GM04503 (cell line): Measurements from ENCODE around the gene NEUROD2.
"Not testable (repeated sequence)": the region's sequence is repeated elsewhere in the genome, so short reads cannot be mapped to it uniquely, and the experiment has no call there.

Experiments
- DNase-seq: peaks from one replicate; pipeline ENCODE4 v3.0.0-alpha.2; 2012; ENCODE audit warnings: low read depth

NEUROD2 gene

DNA sequence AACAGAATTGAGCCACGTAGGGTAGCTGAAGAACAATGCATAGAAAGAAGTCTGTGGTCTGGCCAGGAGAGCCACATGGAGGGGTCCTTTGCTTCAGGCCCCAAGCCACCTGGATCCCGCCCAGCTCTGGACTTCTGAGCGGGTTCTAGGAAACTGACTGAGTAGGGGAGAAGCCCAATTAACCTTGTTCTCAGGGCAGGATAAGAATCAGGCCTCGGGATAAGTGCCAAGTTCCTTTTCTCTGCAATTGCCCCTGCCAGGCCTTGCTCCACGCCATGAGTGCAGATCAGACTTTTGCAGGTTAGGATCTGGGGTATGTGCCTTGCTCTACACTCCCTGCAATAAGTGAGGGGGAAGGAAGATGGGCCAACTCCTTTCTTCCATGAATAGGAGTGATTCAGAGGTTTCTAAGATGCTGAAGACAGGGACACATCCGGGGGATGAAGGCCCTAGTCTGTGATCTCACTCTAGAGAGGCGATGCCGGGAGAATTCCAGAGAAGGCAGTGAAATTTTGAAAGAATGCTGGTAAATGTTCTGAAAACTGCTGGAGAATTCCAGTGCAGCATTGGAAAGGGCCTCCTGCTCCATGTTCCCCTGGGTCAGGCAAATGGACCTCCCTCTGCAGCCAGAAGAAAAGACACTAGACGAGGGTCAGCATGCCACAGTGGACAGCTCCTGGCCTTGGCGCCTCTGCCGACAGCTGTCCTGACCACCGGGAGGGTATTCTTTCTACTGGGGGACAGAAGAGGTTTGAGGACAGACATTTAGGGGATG lies 5.8 kb downstream of the NEUROD2 start:
- DNase-seq, result no peak

DNA sequence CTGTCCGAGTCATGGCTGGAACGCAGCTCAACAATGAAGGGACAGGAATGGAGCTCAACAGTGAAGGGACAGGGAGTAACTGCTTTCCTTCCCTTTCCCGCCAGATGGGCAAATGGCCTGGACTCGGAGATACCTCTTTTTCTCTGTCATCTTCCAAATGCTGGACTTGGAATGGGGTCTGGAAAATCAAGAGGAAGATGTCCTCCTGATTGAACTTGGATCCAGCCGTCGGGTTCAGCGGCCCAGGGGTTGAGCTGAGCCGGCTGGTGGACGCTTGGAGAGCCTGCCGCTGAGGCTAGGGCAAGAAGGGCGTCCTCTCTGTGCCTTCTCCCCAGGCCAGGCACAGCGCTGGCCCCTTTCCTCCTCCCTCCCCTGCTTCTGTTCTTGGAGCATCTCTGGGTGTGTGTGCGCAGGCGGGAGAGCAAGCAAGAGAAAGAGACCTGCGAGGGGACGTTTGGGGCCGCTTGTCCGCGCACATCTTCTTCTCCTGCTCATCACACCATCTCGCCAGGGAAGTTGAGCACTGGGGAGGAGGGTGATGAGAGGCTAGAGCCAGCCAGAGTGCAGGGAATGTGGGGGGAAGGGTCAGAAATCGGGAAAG lies 6.6 kb downstream of the NEUROD2 start:
- no peak for DNase-seq

DNA sequence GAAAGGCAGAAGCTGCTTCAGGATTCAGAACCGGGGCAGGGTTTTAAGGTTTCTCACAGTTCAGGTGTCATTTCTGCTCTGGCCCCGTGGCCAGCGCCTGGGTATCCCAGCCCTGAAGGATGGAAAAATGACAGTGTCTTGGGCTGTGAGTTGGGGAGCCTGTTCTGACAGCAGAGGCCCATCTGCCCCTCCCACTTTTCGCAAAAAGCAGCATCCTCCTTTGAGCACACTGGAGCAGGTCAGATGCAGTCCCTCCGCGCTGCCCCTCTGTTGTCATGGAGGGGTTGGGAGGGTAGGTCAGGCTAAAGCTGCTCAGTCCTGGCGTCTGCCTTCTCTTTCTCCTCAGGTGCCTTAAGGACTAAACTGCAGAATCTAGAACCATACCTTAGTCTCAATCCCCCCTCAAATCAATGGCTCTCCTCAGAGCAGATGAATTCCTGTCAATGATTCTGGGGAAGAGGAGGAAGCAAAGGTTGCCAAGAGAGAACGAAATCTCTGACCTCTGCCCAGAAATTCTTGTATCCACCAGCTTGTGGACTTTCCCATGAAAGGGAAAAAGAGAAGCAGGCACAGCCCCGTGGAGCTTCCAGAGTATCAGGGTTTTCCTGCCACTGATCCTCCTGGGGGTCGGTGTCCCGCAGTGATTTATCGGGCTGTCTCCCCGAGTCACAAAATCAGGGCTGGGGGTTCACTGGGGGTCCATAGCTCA lies 7.3 kb downstream of the NEUROD2 start:
- no peak for DNase-seq

DNA sequence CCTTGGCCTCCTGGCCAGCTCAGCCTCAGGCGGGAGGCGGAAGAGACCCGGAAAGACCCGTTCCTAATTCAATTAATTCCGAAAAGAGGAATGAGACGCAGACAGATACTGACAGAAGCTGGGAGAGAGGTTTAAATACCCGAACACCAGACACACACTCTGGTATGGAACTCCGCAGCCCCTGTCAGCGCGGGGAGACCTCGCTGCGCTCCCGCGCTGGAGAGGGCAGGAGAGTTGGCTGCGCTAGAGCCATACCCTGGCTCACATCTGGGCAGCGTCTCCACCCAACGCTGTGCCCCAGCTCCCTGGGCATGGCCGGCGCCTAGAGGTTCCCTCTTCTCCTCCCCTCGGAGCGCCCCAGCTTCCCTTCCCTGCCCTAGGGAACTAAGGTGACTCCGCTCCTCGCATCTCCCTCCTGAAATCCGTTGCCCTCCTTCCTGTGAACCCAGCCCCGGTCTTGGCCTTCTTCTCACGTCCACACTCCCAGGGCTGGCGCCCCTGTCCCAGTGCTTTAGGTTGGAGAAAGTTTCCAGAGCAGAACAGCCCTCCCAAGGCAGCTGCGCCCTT lies 8.0 kb downstream of the NEUROD2 start:
- DNase-seq, result no peak

DNA sequence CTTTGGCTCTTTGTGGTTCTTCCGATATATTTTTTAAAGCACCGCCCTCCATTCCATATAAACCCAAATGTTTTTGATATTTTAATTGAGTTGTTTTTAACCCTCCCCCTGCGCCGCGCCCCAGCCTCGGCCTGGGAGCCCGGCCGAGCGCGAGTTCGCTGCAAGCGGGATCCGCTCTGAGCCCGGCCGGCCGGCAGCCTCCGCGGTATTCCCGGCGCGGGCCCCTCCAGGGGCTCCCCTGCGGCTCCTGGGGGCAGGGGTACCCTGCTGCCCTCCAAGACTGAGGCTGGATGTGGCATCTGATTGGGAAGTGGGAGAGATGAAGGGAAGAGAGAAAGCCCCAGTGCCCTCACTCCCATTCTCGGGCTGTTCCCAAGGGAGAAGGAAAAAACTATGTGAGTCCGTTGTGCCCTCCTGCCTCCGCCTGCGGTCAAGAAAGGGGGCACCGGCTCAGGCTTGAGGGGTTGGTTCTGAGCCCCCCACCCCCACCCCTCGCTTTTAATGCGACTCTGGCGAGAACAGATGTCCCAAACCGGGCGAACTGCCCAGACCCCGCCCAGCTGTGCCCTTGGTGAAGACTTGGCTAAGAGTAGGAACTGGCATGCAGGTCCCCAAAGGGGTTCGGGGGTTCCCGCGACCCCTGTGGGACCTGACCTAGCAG lies 8.6 kb downstream of the NEUROD2 start:
- no peak for DNase-seq

DNA sequence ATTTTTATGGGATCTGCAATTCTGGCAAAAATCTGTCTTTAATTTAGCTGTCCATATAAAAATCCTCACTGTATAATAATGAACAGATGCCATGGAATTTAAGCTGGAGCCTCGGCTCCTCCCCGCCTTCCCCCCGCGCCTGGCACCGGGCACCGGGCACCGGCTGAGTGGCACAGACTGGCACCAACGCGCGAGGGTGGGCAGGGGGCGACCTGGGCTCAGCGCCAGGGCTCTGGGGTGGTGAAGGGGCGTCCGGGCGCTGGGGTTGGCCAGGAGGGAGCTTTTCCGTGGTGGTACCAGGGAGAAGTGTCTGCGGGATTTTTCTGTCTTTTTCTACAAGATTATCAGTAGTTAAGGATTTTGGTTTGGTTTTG lies 9.1 kb downstream of the NEUROD2 start:
- DNase-seq, result no peak

DNA sequence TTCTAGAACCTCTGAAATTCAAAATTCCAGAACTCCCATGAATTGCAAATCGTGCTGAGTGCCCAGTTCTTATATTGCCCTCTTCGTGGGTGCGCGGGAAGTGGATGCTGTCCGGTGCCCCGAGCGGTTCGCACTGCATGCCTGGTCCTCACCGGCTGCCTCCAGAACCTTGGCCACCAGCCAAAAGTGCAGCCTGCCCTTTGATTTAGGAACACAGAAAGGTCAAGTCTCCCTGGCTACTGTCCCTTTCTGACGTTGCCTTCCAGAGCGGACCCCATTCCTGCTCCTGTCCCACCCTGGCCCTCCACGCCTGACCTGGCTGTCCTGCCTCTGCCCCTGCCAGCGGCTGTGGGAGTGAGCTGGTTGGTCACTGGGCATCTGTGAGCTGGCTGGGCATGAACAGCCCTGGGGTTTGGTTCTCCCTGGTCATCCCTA lies 9.7 kb downstream of the NEUROD2 start:
- DNase-seq, result no peak

DNA sequence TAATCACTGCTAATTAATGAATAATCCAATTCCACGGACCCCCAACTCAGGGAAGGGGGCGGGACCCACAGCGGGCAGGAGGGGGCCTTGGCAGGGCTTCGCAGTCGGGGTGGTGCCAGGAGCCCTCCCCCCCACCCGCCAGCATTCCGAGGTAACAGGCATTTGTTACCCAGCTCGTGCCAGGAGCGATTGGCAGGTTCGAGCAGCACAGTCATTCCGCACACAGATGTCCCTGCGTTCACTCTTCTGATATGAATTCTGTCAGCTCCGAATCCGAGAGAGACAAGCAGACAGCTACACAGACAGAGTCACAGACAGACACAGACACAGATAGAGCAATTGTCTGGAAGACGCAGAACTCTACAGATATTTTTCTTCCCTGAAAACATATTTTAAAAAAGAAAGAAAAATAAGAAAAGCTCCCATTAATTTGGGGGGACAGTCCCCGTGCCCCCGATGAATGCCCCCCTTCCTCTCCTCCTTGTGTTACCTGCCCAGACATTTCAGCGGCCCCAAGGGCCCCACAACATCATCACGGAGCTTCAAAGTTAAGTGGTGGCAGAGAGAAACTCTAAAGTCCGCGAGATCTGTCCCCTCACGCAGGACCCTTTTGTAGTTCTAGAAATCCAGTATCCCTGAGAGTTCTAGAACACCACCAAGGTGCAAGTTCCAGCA lies 10.2 kb downstream of the NEUROD2 start:
- no peak for DNase-seq

DNA sequence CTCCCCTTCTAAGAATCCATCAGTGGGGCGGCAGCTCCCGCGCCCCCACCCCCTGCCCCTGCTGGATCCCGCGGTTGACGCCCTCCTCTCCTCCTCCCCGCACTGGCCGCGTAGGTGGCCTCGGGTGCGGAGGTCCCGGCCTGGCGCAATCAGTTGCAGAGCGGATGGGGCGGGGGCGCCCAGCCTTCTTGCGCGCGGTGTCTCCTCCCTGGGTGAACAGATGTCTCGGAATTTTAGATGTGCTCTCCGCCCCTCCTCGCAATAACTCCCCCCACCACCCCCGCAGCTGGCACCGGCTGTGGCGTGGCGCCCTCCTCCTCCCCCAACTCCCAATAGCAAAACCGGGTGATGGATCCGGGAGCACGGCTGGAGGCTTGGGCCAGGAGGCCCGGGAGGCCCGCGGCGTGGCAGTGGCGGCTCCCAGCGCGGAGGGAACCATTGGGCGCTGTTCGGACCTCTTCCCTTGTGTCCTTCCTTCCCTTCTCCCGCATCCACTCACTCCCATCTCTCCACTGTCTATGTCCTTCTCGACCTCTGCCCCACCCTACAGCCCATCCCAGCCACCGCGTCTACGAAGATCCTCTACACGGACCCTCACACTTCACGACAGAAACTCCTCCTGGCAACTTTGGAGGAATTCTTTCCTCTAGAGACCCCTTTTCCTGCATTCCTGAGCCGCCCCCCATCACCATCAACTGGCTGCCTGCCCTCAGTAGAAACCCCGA lies 11.0 kb downstream of the NEUROD2 start:
- DNase-seq, result no peak

DNA sequence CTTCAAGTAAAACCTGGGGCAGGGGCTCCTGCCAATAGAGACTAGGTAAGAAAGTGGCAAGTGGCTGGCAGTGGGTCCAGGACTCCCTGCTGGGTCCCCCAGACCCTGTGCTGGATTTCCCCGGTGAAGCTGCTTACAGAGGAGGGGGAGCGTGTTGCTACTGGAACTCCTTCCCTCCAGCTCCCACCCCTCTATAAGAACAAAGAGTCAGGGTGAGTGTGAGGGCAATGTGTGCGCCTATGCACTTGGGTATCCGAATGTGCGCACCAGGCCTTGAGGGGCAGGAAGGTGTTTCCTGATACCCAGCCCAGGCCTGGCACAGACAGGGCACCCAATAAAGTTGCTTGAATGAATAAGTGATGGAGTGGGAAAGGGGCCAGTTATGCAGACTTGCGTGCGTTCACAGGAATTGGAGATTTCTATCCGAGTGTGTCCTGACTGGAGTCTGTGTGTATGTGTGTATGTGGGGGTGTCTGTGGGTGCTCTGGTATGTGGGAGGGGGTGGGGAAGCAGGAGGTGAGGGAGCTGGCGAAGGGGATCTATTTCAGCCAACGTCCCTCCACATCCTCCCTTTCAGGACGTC lies 11.7 kb downstream of the NEUROD2 start:
- DNase-seq, result no peak

DNA sequence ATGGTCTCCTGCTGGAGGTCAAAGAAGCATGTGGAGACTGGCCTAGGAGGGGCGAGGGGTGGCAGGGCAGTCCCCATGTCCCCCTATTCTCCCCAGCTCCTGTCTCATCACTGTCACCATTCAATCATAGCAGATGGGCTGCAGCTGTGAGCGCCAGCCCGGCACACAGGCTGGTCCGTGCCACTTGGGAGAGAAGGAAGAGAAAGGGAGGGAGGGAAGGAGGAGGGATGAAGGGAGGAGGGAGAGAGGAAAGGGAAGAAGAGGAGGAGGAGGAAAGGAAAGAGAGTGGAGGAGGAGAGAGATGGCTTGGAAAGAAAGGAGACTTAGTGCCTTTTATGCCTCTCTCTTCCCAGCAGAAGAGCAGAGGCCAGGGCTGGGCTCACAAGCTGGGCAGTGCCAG lies 12.4 kb downstream of the NEUROD2 start:
- DNase-seq, result no peak

DNA sequence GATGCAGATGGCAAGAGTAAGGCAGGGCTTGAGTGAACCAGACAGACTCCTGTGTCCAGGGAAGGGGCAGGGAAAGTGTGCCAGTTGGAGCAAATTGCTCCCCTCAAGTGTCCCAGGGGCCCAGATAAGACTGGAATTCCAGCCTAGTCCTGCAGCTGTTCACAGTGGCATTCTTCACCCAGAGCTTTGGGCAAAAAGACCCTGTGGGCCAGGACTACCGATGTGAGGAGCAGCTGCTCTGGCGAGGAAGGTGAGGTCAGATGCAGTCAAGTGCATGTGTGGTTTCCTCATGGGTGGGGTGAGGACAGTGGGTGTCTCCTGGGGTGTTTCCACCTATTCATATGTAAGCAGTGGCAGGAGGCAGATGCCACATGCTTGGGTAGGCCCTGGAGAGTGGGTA lies 14.3 kb downstream of the NEUROD2 start:
- no peak for DNase-seq

DNA sequence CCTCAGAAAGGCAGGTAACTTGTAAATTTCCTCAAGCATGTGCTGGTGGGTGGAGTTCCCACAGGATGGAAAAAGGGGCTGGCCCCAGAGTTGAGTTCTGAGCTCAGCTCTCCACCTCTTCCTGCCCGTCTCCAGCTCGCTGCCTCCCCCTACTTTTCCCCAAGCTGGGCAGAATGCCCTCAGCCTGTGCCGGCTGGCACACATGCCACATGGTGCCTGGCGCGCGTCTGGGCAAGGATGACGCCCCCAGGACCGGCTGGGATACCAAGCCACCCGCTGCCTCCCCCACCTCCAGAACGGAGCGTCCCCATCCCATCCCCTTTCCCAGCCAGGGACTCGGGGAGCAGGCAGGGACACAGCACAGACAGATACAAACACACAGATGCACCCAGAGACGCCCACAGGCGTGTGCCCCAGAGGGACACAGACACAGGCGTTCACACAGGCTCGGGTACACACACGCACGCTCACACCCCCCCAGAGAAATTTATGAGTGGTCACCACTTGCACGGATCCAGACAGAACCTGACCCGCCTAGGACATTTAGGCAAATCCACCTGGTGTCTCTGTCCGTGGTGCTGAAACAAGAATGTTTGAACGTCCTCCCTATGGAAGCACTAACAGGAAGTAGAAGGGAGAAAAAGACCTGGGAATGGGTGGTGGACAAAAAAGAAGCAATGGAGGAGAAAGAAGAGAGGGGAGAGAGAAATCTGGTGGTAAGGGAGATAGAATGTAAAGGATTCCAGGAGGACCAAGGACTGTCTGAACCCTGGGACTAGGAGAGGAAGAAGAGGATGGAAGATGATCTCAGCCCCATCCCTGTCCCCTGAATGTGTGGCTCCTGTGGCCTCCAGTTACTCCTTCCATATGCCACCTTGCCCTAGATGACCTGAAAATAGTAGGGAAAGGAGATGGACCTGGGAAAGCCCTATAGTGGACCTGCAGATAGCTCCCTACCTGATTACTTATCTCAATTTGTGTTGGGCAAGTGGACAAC lies 15.5 kb downstream of the NEUROD2 start:
- no peak for DNase-seq

DNA sequence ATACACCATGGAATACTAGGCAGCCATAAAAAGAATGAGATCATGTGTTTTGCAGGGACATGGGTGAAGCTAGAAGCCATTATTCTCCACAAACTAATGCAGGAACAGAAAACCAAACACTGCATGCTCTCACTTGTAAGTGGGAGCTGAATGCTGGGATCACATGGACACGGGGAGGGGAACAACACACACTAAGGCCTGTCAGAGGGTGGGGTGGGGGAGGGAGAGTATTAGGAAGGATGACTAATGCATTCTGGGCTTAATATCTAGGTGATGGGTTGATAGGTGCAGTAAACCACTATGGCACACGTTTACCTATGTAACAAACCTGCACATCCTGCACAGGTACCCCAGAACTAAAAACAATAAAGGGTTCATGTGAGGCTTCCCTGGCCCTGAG lies 17.5 kb downstream of the NEUROD2 start:
- DNase-seq, result not testable (repeated sequence)

DNA sequence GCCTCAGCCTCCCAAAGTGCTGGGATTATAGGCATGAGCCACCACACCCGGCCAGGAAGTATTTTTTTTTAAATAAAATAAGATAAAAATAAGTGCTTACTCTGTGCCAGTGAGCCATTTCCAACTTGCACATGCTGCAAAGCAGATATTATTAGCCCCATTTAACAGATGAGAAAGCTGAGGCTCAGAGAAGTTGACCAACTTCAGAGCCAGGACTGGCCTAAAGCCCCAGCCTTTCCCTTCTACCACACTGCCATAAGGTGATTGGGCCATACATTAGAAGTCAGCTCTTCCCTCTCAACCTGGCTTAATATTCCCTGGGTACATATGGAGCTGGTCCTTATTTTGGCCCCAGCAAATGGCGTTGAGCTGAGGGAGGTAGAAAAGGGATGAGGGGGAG lies 25.1 kb downstream of the NEUROD2 start:
- DNase-seq, result no peak

DNA sequence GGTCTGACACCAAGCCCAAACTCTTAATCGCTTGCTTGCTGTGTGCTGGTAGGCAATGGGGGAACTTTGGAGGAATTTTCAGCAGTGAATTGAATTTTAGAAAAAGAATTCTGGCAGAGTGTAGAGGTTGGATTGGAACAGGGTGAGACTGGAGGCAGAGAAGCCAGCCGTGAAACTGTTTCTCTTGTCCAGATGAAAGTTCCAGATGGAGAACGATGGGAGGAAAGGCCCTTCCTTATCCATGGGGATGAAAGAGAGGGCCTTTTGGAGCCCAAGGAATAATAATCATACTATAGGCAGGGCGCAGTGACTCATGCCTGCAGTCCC lies 26.0 kb downstream of the NEUROD2 start:
- no peak for DNase-seq

DNA sequence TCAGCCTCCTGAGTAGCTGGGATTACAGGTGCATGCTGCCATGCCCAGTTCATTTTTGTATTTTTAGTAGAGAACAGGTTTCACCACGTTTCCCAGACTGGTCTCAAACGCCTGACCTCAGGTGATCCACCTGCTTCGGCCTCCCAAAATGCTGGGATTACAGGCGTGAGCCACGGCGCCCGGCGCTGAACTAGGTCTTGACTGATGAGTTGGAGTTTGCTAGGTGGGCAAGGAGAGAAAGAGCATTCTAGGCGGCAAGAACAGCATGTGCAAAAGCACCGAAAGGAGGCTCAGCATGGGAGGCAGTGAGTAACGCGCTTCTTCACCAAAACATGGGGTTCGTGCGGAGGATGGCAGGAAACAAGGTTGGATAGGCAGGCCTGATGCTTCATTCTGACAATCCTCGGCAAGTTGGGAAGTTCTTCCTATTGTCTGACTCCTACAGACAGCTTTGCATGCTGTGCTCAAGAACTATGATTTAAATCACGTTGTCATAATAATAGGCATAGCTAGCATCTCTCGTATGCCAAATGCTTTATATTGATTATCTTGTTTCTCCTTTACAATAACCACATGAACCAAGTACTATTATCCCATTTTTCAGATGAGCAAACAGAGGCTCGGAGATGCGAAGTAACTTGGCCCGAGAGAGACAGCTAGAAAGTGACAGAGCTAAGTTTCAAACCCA lies 26.5 kb downstream of the NEUROD2 start:
- DNase-seq, result no peak

DNA sequence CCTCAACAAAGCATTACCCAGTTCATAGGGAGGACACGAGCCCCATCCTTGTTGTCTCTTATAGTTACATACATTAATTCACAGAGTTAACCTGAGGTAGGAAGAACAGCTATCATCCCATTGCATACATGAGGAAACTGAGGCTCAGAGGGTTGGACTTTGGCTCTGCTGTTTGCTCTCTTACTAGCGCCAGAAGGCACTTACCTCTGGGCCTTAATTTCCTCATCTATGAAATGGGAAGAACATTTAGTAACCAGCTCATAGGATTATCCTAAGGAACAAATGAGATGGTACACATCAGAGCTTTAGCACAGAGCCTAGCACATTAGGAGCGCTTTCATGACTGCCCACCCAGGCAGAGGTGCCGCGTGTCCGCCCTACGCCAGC lies 27.6 kb downstream of the NEUROD2 start:
- DNase-seq, result no peak
